ENCODE measurements around the gene CHRNB2. TPM values are rescaled to one million over a fixed set of nuclear protein-coding genes. Genes with fewer than 3 reads are reported as not detected.
A peak's percentile ranks its signal among the peaks of the same experiment; 100 is the strongest.

The CHRNB2 gene
- total and polyA plus RNA-seq, 2 of the 4 experiments (the other 2 are of a cell fraction) = under 0.01 to 0.03 TPM

- H3K18ac ChIP-seq (ENCODE audit: low read depth, low read length) = no peak overlapping the region
- no peak overlapping the region for H3K4me3 ChIP-seq (ENCODE audit: insufficient read depth, low read depth, low read length)
- H4K20me1 ChIP-seq (ENCODE audit: insufficient read depth, low read length) = peaks cover 4% of the 10 kb centered on the region; the same call in 1 of the 2 replicates
- intact Hi-C loops (cut with micrococcal nuclease) (no loop called here), in situ Hi-C loops (cut with MboI; ENCODE audit: low sequenced_read_pairs) (loop anchor here (5.0 kb wide), 1 partner anchor 314 kb away; no protein-coding TSS in a partner anchor), dilution Hi-C loops (cut with HindIII; ENCODE audit: low sequenced_read_pairs, unreplicated experiment) (no loop called here)
- H3K23ac ChIP-seq (ENCODE audit: low read depth, low read length) = no peak overlapping the region; the same call in 1 of the 2 replicates
- no peak overlapping the region for H3K4ac ChIP-seq (ENCODE audit: low read depth, low read length)
- CTCF ChIA-PET = interaction anchor here (1.6 kb wide), 1 partner anchor 9 kb away, joined by 5 read pairs; no protein-coding TSS in a partner anchor
- peak overlapping the region; percentile 60 for H2AK9ac ChIP-seq (replicated peaks; ENCODE audit: low read depth, low read length, poor library complexity)
- peak; percentile 28; the same call in 1 of the 2 replicates for ATAC-seq (ENCODE audit: low read depth)
- no peak overlapping the region for H2BK20ac ChIP-seq (ENCODE audit: low read depth, low read length)
- no peak overlapping the region for H4K5ac ChIP-seq (ENCODE audit: low read depth, low read length)
- no peak overlapping the region for H3K27ac ChIP-seq (ENCODE audit: insufficient read depth, low read length)
- peak overlapping the region; percentile 34; the same call in 1 of the 2 replicates for H3K4me2 ChIP-seq (ENCODE audit: low read depth, low read length)
- no peak for TF ChIP-seq POLR2A (IDR thresholded peaks at IDR 0.05; ENCODE audit: low read depth, low read length)
- H3K79me1 ChIP-seq (ENCODE audit: low read depth in 1 of 2, low read length in 2 of 2) = no peaks in the 10 kb centered on the region
- no peaks in the 10 kb centered on the region for H3K4me1 ChIP-seq (ENCODE audit: control insufficient read depth, insufficient read depth, low read length)
- no peak for DNase-seq
- no peak overlapping the region for H2BK5ac ChIP-seq (ENCODE audit: low read depth, low read length, poor library complexity, severe bottlenecking)
- WGBS, 2 experiments (ENCODE audit: extremely low coverage in 2 of 2, insufficient read length in 1 of 2) = 20% methylated on average over 1 of the region's 17 CpGs; no CpG with 5 or more reads in 1 of the 2 experiments
- no peaks in the 10 kb centered on the region for H3K9me1 ChIP-seq (ENCODE audit: insufficient read depth, low read length)
- no peak overlapping the region for H2BK120ac ChIP-seq (ENCODE audit: low read depth, low read length)
- no TSS peak for BruUV-seq (replicated peaks)
- peaks cover 48% of the 10 kb centered on the region for H3K27me3 ChIP-seq (ENCODE audit: control insufficient read depth, insufficient read depth, low read length)
- no peak overlapping the region for H2BK15ac ChIP-seq (ENCODE audit: low read depth, low read length)
- peak overlapping the region; percentile 16 for H2AFZ ChIP-seq (replicated peaks; ENCODE audit: low read length, poor library complexity)
- H3K14ac ChIP-seq (replicated peaks; ENCODE audit: low read depth, low read length) = no peak overlapping the region
- H4K91ac ChIP-seq (ENCODE audit: insufficient read depth, low read depth, low read length) = no peak overlapping the region
- H3K9ac ChIP-seq (ENCODE audit: low read depth, low read length) = no peak overlapping the region
- no peaks in the 10 kb centered on the region for H3K36me3 ChIP-seq (ENCODE audit: control insufficient read depth, insufficient read depth, low read length)
- POLR2A ChIA-PET (ENCODE audit: unreplicated experiment) = interaction anchor here (0.5 kb wide), 1 partner anchor 56 kb away, joined by 3 read pairs; no protein-coding TSS in a partner anchor
- no peaks in the 10 kb centered on the region for H3K9me3 ChIP-seq (ENCODE audit: control insufficient read depth, insufficient read depth, low read length)
- H2AK5ac ChIP-seq (ENCODE audit: low read depth, low read length) = no peak overlapping the region
- H3K56ac ChIP-seq (ENCODE audit: extremely low read depth, insufficient read depth, low read length) = no peak overlapping the region
- H4K8ac ChIP-seq (ENCODE audit: low read depth in 2 of 2, low read length in 2 of 2) = no peak overlapping the region
Measured at GRCh38 chr1:154568157-154568815, 708 bp downstream of the CHRNB2 start.
